Activated CD8-positive, alpha-beta T cell treated with anti-CD3 and anti-CD28 coated beads, Interleukin-2, amount 10 ng/mL, durations not matched to agents 7 days and 5 days (primary cell): Measurements from ENCODE around the gene FHL1. TPM values are rescaled to one million over a fixed set of nuclear protein-coding genes. Genes with fewer than 3 reads are reported as not detected.
"Not testable (repeated sequence)": the region's sequence is repeated elsewhere in the genome, so short reads cannot be mapped to it uniquely, and the experiment has no call there.

Source experiments
- ATAC-seq: fragments of 150-1000 bp; cut with Tn5 transposase; one replicate; pipeline ENCODE4 v1.10.0; 2021; ENCODE audit warnings: moderate library complexity
- CTCF ChIA-PET: fragments of 350-600 bp; sonication (Branson Sonifier 250); formaldehyde crosslinking; loops from one replicate; lab custom pipeline; 2021; ENCODE audit warnings: antibody characterized with exemption; lab: Charles Lee
- POLR2A ChIA-PET: fragments of 350-600 bp; sonication (Branson Sonifier 250); formaldehyde crosslinking; loops from one replicate; lab custom pipeline; 2021; ENCODE audit warnings: antibody characterized with exemption; lab: Charles Lee
- DNase-seq: peaks from one replicate; pipeline ENCODE4 v3.0.0-alpha.2; 2020
- H3K27ac Mint-ChIP-seq: one replicate; pipeline ENCODE4 v1.8.0; 2021; ENCODE audit warnings: mild to moderate bottlenecking, mixed read lengths
- H3K27me3 Mint-ChIP-seq: one replicate; pipeline ENCODE4 v1.8.0; 2021; ENCODE audit warnings: low read depth, mixed read lengths
- H3K36me3 Mint-ChIP-seq: one replicate; pipeline ENCODE4 v1.8.0; 2021; ENCODE audit warnings: low read depth, mixed read lengths
- H3K4me1 Mint-ChIP-seq: one replicate; pipeline ENCODE4 v1.8.0; 2021; ENCODE audit warnings: low read depth, mixed read lengths
- H3K4me3 Mint-ChIP-seq: one replicate; pipeline ENCODE4 v1.8.0; 2021; ENCODE audit warnings: mild to moderate bottlenecking, mixed read lengths
- H3K9me3 Mint-ChIP-seq: one replicate; pipeline ENCODE4 v1.8.0; 2022; ENCODE audit warnings: mixed read lengths; ENCODE audit not compliant: insufficient read depth
- total RNA-seq, 2 experiments: library from RNA; stranded (reverse); gene quantifications; one replicate each; pipeline ENCODE4 v1.2.3, GENCODE V29; 2021

Gene FHL1
- total RNA-seq, result 10 to 100 TPM; 12.6 to 14.4 TPM

- H3K9me3 Mint-ChIP-seq, result no peaks in the 10 kb centered on the region
- H3K4me3 Mint-ChIP-seq, result peak within 1 kb of the TSS; percentile 77
- CTCF ChIA-PET, result interaction anchor here (1.1 kb wide), 1 partner anchor 15 kb away, joined by 4 read pairs; no protein-coding TSS in a partner anchor
- peaks cover 8% of the 10 kb centered on the region for H3K27me3 Mint-ChIP-seq
- ATAC-seq (peak; percentile 86), DNase-seq (peak; percentile 53)
- peak within 1 kb of the TSS; percentile 72 for H3K27ac Mint-ChIP-seq
- no peaks in the 10 kb centered on the region for H3K36me3 Mint-ChIP-seq
- POLR2A ChIA-PET, result no interaction called here
- peaks cover 23% of the 10 kb centered on the region for H3K4me1 Mint-ChIP-seq
These were observed at the start of gene FHL1 for GRCh38 chrX:136147315-136147901. Gene FHL1, plus strand, starts transcription at chrX:136147533.

DNA sequence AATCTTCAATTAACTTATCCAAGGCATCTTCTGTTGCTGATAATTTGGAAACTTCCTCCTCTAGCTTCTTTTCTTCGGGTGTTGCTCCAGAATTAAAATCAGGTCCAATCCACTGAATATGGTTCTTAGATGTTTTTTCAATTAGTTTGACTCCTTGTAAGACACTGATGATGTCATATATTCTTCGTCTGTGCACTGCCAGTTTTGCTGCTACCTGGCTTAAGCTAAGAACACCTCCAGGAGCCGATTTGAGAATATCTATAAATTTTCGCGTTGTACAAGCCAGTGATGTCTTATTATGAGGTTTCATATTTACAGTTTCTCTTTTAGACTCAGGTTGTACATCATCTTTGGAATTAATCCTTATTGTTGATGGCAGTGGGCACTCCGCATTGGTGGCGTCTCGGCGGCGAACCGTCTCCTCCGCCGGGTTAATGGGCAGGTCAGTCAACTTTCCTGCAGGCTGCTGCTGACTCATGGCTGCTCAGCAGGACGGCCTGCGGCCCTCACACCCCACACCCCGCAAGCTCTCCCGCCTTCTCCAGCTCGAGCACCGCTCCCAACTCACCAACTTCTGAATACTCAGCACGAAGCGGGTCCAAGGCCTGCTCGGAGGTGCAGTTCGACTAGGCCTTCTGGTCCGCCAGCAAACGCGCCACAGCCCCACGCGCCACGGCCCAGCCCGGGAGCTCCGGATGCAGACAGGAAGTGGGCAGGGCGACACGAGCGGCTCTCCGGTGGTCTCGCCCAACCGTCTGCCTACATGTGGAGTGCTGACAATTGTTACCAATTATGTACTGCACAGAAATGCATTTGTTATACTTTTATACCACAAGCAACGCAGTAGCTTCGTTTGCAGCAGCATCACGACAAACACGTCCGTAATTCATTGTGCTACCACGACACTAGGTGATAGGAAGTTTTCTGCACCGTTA, 49.2 kb upstream of the FHL1 start:
- H3K27ac Mint-ChIP-seq, result no peak overlapping the region
- CTCF ChIA-PET, result no interaction called here
- no peak for ATAC-seq
- no peak for DNase-seq
- peaks cover 2% of the 10 kb centered on the region for H3K27me3 Mint-ChIP-seq
- POLR2A ChIA-PET, result no interaction called here
- H3K4me3 Mint-ChIP-seq, result no peak overlapping the region
- no peaks in the 10 kb centered on the region for H3K4me1 Mint-ChIP-seq
- no peaks in the 10 kb centered on the region for H3K36me3 Mint-ChIP-seq
- H3K9me3 Mint-ChIP-seq, result no peaks in the 10 kb centered on the region

DNA sequence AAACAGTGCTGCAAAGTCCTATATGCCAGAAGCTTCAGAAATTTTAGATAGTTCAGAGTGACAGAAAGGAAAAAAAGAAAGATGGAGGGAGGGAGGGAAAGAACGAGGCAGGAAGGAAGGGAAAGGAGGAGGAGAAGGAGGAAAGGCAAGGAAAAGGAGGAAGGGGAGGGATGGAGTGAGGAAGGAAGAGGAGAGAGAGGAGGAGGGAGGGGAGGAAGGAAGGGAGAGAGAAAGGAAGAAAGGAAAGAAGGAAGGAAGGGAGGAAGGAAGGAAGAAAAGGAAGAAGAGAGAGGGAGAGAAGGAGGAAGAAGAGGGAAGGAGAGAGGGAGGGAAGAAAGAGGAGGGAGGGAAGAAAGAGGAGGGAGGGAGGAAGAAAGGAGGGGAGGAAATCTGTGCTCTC, 42.4 kb upstream of the FHL1 start:
- POLR2A ChIA-PET, result no interaction called here

DNA sequence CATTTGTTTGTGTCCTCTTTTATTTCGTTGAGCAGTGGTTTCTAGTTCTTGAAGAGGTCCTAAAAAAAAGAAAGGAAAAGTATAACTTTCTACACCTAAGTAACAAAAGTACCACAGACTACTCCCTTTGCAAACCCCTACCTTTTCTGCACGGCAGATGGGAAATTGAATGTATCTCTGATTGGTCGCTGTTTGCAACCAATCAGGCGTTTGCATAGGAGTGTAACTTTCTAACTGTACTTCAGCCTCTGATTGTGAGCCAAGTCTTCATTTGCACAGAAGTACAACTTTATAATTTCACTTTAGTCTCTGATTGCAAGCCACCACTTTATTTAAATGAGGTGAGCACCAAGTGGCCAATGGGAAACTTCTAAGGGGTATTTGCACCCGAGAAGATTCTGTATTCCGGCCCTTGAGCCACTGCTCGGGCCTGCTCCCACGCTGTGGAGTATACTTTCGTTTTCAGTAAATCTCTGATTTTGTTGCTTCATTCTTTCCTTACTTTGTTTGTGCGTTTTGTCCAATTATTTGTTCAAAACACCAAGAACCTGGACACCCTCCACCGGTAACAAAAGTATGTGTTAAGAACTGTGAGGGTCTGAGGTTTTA, 40.3 kb upstream of the FHL1 start:
- ChIA-PET POLR2A (no interaction called here), CTCF (no interaction called here)
- Mint-ChIP-seq H3K9me3 (no peaks in the 10 kb centered on the region), H3K36me3 (no peaks in the 10 kb centered on the region), H3K4me3 (no peak overlapping the region), H3K4me1 (no peaks in the 10 kb centered on the region), H3K27ac (no peak overlapping the region), H3K27me3 (no peaks in the 10 kb centered on the region)
- ATAC-seq (no peak), DNase-seq (no peak)

More for the DNA sequence above, 42.4 kb upstream of the FHL1 start:
- no peaks in the 10 kb centered on the region for H3K36me3 Mint-ChIP-seq
- DNase-seq (no peak), ATAC-seq (no peak)
- no peaks in the 10 kb centered on the region for H3K27me3 Mint-ChIP-seq
- no peak overlapping the region for H3K4me3 Mint-ChIP-seq
- no peaks in the 10 kb centered on the region for H3K9me3 Mint-ChIP-seq
- CTCF ChIA-PET, result interaction anchor here (0.7 to 1.0 kb wide), 2 partner anchors 77 to 345 kb away, joined by 3 read pairs; no protein-coding TSS in a partner anchor
- no peak overlapping the region for H3K27ac Mint-ChIP-seq
- no peaks in the 10 kb centered on the region for H3K4me1 Mint-ChIP-seq

DNA sequence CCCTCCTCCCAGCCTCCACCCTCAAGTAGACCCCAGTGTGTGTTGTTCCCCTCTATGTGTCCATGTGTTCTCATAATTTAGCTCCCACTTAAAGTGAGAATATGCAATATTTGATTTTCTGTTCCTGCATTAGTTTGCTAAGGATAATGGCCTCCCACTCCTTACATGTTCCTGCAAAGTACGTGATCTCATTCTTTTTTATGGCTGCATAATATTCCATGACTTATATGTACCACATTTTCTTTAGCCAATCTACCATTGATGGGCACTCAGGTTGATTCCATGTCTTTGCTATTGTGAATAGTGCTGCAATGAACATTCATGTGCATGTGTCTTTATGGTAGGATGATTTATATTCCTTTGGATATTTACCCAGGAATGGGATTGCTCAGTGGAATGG, 38.4 kb upstream of the FHL1 start:
- H3K4me3 Mint-ChIP-seq, result not testable (repeated sequence)

GRCh38 chrX:136112286-136112685, 35.0 kb upstream of the FHL1 start:
- Mint-ChIP-seq H3K4me3 (no peak overlapping the region), H3K4me1 (no peaks in the 10 kb centered on the region), H3K27me3 (no peaks in the 10 kb centered on the region), H3K27ac (no peak overlapping the region), H3K9me3 (no peaks in the 10 kb centered on the region), H3K36me3 (no peaks in the 10 kb centered on the region)
- ChIA-PET POLR2A (no interaction called here), CTCF (no interaction called here)
- no peak for DNase-seq
- ATAC-seq, result no peak

More for the DNA sequence above, 38.4 kb upstream of the FHL1 start:
- H3K27me3 Mint-ChIP-seq, ATAC-seq, DNase-seq, POLR2A ChIA-PET, H3K9me3 Mint-ChIP-seq, H3K4me1 Mint-ChIP-seq, H3K27ac Mint-ChIP-seq, H3K36me3 Mint-ChIP-seq, CTCF ChIA-PET: not testable (repeated sequence)

DNA sequence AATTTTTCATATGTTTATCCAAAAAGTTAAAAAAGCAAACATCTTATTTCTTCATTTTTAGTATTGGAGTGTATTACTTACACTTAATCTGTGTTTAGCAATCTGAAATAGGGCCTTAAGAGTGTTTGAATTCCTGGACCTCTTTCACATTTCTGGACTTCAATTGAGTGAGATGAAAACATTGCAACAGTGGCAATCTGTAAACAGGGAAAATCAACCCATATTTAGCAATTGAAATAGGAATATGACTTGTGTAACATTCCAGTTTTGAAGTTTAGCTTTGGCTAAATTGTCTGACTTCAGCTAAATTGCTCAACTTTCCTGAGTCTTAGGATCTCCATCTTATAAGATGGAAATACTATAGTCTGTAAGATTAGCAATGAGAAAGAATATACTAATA, 34.6 kb upstream of the FHL1 start:
- Mint-ChIP-seq H3K27ac (no peak overlapping the region), H3K36me3 (no peaks in the 10 kb centered on the region), H3K27me3 (no peaks in the 10 kb centered on the region), H3K9me3 (no peaks in the 10 kb centered on the region), H3K4me1 (no peaks in the 10 kb centered on the region), H3K4me3 (no peak overlapping the region)
- POLR2A ChIA-PET, result no interaction called here
- CTCF ChIA-PET, result no interaction called here
- ATAC-seq (no peak), DNase-seq (no peak)

DNA sequence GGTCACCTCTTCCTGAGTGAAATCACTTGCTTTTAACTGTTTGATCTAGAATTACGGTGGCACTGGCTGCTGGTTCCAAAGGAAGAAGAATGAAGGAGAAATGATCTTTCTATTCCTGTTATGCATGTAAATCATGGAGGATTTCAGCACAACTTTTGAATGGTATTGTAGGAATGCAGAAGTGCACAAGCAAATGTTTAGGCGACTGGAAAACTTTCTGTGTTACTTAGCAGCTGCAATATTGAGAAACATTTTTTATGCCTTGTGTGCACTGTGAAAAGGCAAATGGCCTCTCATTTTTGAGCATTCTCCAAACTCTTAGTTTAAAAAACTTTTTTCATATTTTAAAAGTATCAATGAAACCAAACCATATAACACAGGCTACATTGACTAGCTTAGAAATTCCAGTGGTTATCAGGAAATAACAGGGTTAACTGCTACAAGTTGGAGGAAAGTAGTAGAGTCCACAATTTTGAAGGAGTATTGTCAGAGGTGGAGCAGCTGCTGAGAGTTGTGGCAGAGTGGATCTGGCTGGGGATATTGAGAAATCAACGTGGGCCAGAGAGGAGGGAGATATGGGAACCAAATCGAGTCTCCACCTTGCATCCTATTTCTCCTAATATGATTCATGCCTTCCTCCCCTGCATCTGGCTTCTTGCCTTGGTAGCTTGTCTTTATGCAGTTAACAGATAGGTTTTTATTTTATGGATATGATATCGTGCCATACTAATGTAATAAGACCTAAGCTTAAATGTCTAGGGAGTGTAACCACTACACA, 32.0 kb upstream of the FHL1 start:
- no peak for ATAC-seq
- POLR2A ChIA-PET, result no interaction called here
- Mint-ChIP-seq H3K9me3 (no peaks in the 10 kb centered on the region), H3K27ac (no peak overlapping the region), H3K4me3 (no peak overlapping the region), H3K4me1 (no peaks in the 10 kb centered on the region), H3K27me3 (no peaks in the 10 kb centered on the region), H3K36me3 (no peaks in the 10 kb centered on the region)
- DNase-seq, result no peak
- CTCF ChIA-PET, result no interaction called here

- Mint-ChIP-seq H3K27me3 (no peaks in the 10 kb centered on the region), H3K9me3 (no peaks in the 10 kb centered on the region), H3K36me3 (no peaks in the 10 kb centered on the region), H3K4me1 (no peaks in the 10 kb centered on the region), H3K4me3 (no peak overlapping the region), H3K27ac (no peak overlapping the region)
- DNase-seq, result no peak
- CTCF ChIA-PET, result no interaction called here
- POLR2A ChIA-PET, result no interaction called here
- ATAC-seq, result no peak
These were observed 31.4 kb upstream of the FHL1 start for GRCh38 chrX:136115904-136116297.

DNA sequence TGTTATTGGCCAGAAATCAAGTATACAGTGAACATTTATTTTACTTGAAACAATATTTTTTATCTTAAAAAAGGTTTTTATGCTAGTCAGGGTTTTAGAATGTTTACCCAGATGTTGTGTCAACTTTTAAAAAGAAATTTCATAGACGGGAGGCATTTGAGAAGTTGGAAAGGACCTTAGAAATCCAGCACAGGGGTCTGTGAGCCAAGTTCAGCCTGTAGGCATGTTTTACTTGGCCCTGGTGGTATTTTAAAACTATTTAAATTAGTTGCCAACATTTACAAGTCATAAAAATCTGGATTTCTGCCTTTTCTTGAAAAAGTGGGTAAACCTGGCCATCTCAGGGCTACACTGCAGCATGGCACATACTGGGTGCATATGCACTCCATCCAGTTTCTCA, 25.5 kb upstream of the FHL1 start:
- POLR2A ChIA-PET, result no interaction called here
- H3K36me3 Mint-ChIP-seq, result no peaks in the 10 kb centered on the region
- H3K9me3 Mint-ChIP-seq, result no peaks in the 10 kb centered on the region
- no peak for ATAC-seq
- H3K27ac Mint-ChIP-seq, result no peak overlapping the region
- no peaks in the 10 kb centered on the region for H3K27me3 Mint-ChIP-seq
- H3K4me3 Mint-ChIP-seq, result no peak overlapping the region
- no peak for DNase-seq
- H3K4me1 Mint-ChIP-seq, result no peaks in the 10 kb centered on the region
- CTCF ChIA-PET, result no interaction called here

GRCh38 chrX:136122207-136122606, 25.1 kb upstream of the FHL1 start:
- H3K27ac Mint-ChIP-seq, result no peak overlapping the region
- no peak for DNase-seq
- no peaks in the 10 kb centered on the region for H3K4me1 Mint-ChIP-seq
- POLR2A ChIA-PET, result no interaction called here
- H3K9me3 Mint-ChIP-seq, result no peaks in the 10 kb centered on the region
- CTCF ChIA-PET, result no interaction called here
- H3K27me3 Mint-ChIP-seq, result no peaks in the 10 kb centered on the region
- H3K4me3 Mint-ChIP-seq, result no peak overlapping the region
- H3K36me3 Mint-ChIP-seq, result no peaks in the 10 kb centered on the region
- ATAC-seq, result no peak
